Naive thymus-derived CD4-positive, alpha-beta T cell (primary cell): ENCODE measurements around the gene SLC12A4. TPM values are rescaled to one million over a fixed set of nuclear protein-coding genes. Genes with fewer than 3 reads are reported as not detected.

Source experiments
- ATAC-seq: fragments of 150-1000 bp; cut with Tn5 transposase; 2 replicates; pipeline ENCODE4 v1.10.0; 2021; ENCODE audit warnings: mild to moderate bottlenecking, moderate library complexity
- CTCF ChIA-PET: fragments of 350-600 bp; sonication (Branson Sonifier 250); formaldehyde crosslinking; loops from one replicate; lab custom pipeline; 2021; ENCODE audit warnings: antibody characterized with exemption; lab: Charles Lee
- POLR2A ChIA-PET: fragments of 350-600 bp; sonication (Branson Sonifier 250); formaldehyde crosslinking; loops from one replicate; lab custom pipeline; 2021; ENCODE audit warnings: antibody characterized with exemption, inconsistent platforms; lab: Charles Lee
- DNase-seq, 9 donors: peaks; one replicate each; pipeline versions ENCODE4 v3.0.0 to v3.0.0-alpha.2; 2020 to 2022; ENCODE audit warnings: mixed read lengths in 1 of 9
- H3K27ac ChIP-seq: one replicate; pipeline ENCODE4 v1.7.0; 2013; ENCODE audit warnings: mild to moderate bottlenecking, low read depth, low read length, moderate library complexity
- H3K27me3 ChIP-seq, 2 donors: one replicate each; pipeline ENCODE4 v1.7.0; 2013; ENCODE audit warnings: low read length in 2 of 2, mild to moderate bottlenecking in 2 of 2, moderate library complexity in 2 of 2; ENCODE audit not compliant: control insufficient read depth in 2 of 2, insufficient read depth in 2 of 2
- H3K36me3 ChIP-seq, 3 experiments: 1 replicate in 2 of 3; 2 replicates in 1 of 3; pipeline ENCODE4 v1.7.0; 2013; ENCODE audit warnings: low read length in 3 of 3, mild to moderate bottlenecking in 3 of 3, moderate library complexity in 1 of 3; ENCODE audit not compliant: insufficient read depth in 3 of 3, control insufficient read depth in 2 of 3
- H3K4me1 ChIP-seq, 2 donors: one replicate each; pipeline ENCODE4 v1.7.0; 2013; ENCODE audit warnings: low read length in 2 of 2, mild to moderate bottlenecking in 2 of 2, moderate library complexity in 1 of 2; ENCODE audit not compliant: control insufficient read depth in 2 of 2, insufficient read depth in 2 of 2
- H3K4me3 ChIP-seq: 2 replicates; pipeline ENCODE4 v1.7.0; 2013; ENCODE audit warnings: mild to moderate bottlenecking, low read length
- H3K9me3 ChIP-seq, 3 experiments: 1 replicate in 2 of 3; 2 replicates in 1 of 3; pipeline ENCODE4 v1.7.0; 2013; ENCODE audit warnings: low read length in 3 of 3; ENCODE audit not compliant: control insufficient read depth in 2 of 3
- H3K27ac Mint-ChIP-seq, 9 donors: one replicate each; pipeline ENCODE4 v1.8.0; 2020 to 2022; ENCODE audit warnings: mixed read lengths in 9 of 9, mild to moderate bottlenecking in 8 of 9, moderate library complexity in 5 of 9, inconsistent platforms in 2 of 9
- H3K27me3 Mint-ChIP-seq, 5 donors: one replicate each; pipeline ENCODE4 v1.8.0; 2021 to 2022; ENCODE audit warnings: mixed read lengths in 5 of 5, mild to moderate bottlenecking in 1 of 5
- H3K36me3 Mint-ChIP-seq, 5 donors: one replicate each; pipeline ENCODE4 v1.8.0; 2020 to 2022; ENCODE audit warnings: mixed read lengths in 5 of 5, mild to moderate bottlenecking in 3 of 5, inconsistent platforms in 1 of 5
- H3K4me1 Mint-ChIP-seq, 7 donors: one replicate each; pipeline ENCODE4 v1.8.0; 2020 to 2022; ENCODE audit warnings: mixed read lengths in 7 of 7, mild to moderate bottlenecking in 3 of 7, inconsistent platforms in 1 of 7
- H3K4me3 Mint-ChIP-seq, 10 donors: one replicate each; pipeline ENCODE4 v1.8.0; 2020 to 2022; ENCODE audit warnings: mild to moderate bottlenecking in 10 of 10, mixed read lengths in 10 of 10, moderate library complexity in 6 of 10, inconsistent platforms in 2 of 10
- H3K9me3 Mint-ChIP-seq, 11 donors: one replicate each; pipeline ENCODE4 v1.8.0; 2020 to 2022; ENCODE audit warnings: mixed read lengths in 11 of 11, mild to moderate bottlenecking in 4 of 11, inconsistent platforms in 1 of 11, moderate library complexity in 1 of 11
- intact Hi-C, 2 donors: fragments of 100-400 bp; cut with micrococcal nuclease; formaldehyde crosslinking; loops; one replicate each; pipeline ENCODE4 v1.15.1; 2023
- polyA plus RNA-seq, 2 donors: library from polyadenylated mRNA; unstranded; fragments of 300-500 nt; fragmentation: Illumina TruSeq; gene quantifications; one replicate each; pipeline ENCODE4 v1.2.3, GENCODE V29; 2021
- total RNA-seq, 6 experiments: library from RNA in 5 of 6; stranded (reverse) in 5 of 6; gene quantifications; 1 replicate in 5 of 6; 2 replicates in 1 of 6; pipeline ENCODE4 v1.2.3 and lab custom pipeline; 2021 to 2026

Gene SLC12A4
- total and polyA plus RNA-seq, 7 experiments from 2014 or later = 3.8 to 44.4 (median 28.1) TPM

GRCh38 chr16:67967958-67968399 lies 458 bp downstream of the SLC12A4 start:
- Mint-ChIP-seq H3K4me1 (peaks cover 20 to 43% (median 29%) of the 10 kb centered on the region in 7 donors), H3K4me3 (peak overlapping the region; percentile 86 to 100 (median 96)), H3K36me3 (peaks cover 0 to under 1% (median 0%) of the 10 kb centered on the region in 5 donors), H3K9me3 (peaks cover 0 to 2% (median 0%) of the 10 kb centered on the region in 11 donors), H3K27me3 (no peaks in the 10 kb centered on the region), H3K27ac (peak overlapping the region; percentile 79 to 95 (median 93))
- CTCF ChIA-PET = no interaction called here
- peaks cover 0 to 1% (median 0%) of the 10 kb centered on the region in 3 experiments for H3K36me3 ChIP-seq
- H3K27me3 ChIP-seq = no peaks in the 10 kb centered on the region
- H3K9me3 ChIP-seq = no peaks in the 10 kb centered on the region
- peak in 6 of 9 donors; percentile 2 to 65 (median 22) for DNase-seq
- POLR2A ChIA-PET = interaction anchor here (0.6 to 3.5 kb wide), 5 partner anchors 15 to 74 kb away, joined by 3 to 17 read pairs (median 3); partner anchors contain the start of gene PSMB10
- peak overlapping the region; percentile 88 for H3K4me3 ChIP-seq
- H3K27ac ChIP-seq = peak overlapping the region; percentile 81
- H3K4me1 ChIP-seq = peaks cover 10 to 14% of the 10 kb centered on the region in 2 donors
- intact Hi-C loops = loop anchor here (1.0 to 2.0 kb wide), 6 partner anchors 15 to 75 kb away; partner anchors contain the start of genes DDX28 (in 1 of the 2), DUS2 (in 1 of the 2) and PSKH1 (in 1 of the 2)
- ATAC-seq = peak; percentile 13

- H3K9me3 Mint-ChIP-seq = peaks cover 0 to 2% (median 0%) of the 10 kb centered on the region in 11 donors
- intact Hi-C loops = no loop called here
Measured at GRCh38 chr16:67967183-67967957, 1.1 kb downstream of the SLC12A4 start.

GRCh38 chr16:67966549-67967182 lies 1.8 kb downstream of the SLC12A4 start:
- Mint-ChIP-seq H3K9me3 (peaks cover 0 to 2% (median 0%) of the 10 kb centered on the region in 11 donors), H3K36me3 (peaks cover 0 to 11% (median 0%) of the 10 kb centered on the region in 5 donors), H3K4me3 (peak overlapping the region; percentile 86 to 100 (median 96)), H3K27ac (peak overlapping the region in 7 of 9 donors; percentile 63 to 95 (median 82)), H3K4me1 (peaks cover 20 to 46% (median 29%) of the 10 kb centered on the region in 7 donors), H3K27me3 (no peaks in the 10 kb centered on the region)
- Histone ChIP-seq H3K36me3 (peaks cover 0 to 13% (median 0%) of the 10 kb centered on the region in 3 experiments), H3K27ac (no peak overlapping the region), H3K9me3 (no peaks in the 10 kb centered on the region), H3K27me3 (no peaks in the 10 kb centered on the region), H3K4me3 (peak overlapping the region; percentile 88), H3K4me1 (peaks cover 10 to 14% of the 10 kb centered on the region in 2 donors)
- POLR2A ChIA-PET = interaction anchor here (0.8 to 1.4 kb wide), 6 partner anchors 10 to 33 kb away, joined by 3 to 4 read pairs (median 4); partner anchors contain the start of genes DPEP2 and PSMB10
- ATAC-seq (no peak), DNase-seq (no peak)
- CTCF ChIA-PET = interaction anchor here (1.7 kb wide), 1 partner anchor 25 kb away, joined by 7 read pairs; no protein-coding TSS in a partner anchor
- intact Hi-C loops = no loop called here

More at GRCh38 chr16:67967183-67967957, 1.1 kb downstream of the SLC12A4 start:
- CTCF ChIA-PET = interaction anchor here (1.7 kb wide), 1 partner anchor 26 kb away, joined by 7 read pairs; no protein-coding TSS in a partner anchor
- H3K4me3 ChIP-seq = peak overlapping the region; percentile 88
- no peak for ATAC-seq
- DNase-seq = peak in 5 of 9 donors; percentile 5 to 36 (median 10)
- peak overlapping the region; percentile 79 to 95 (median 93) for H3K27ac Mint-ChIP-seq
- H3K27me3 ChIP-seq = no peaks in the 10 kb centered on the region
- POLR2A ChIA-PET = interaction anchor here (0.6 to 3.5 kb wide), 7 partner anchors 14 to 73 kb away, joined by 3 to 17 read pairs (median 3); partner anchors contain the start of genes DPEP2 and PSMB10
- peak overlapping the region; percentile 81 for H3K27ac ChIP-seq
- no peaks in the 10 kb centered on the region for H3K27me3 Mint-ChIP-seq
- peaks cover 0 to 7% (median 0%) of the 10 kb centered on the region in 5 donors for H3K36me3 Mint-ChIP-seq
- peaks cover 20 to 46% (median 29%) of the 10 kb centered on the region in 7 donors for H3K4me1 Mint-ChIP-seq
- peaks cover 0 to 7% (median 0%) of the 10 kb centered on the region in 3 experiments for H3K36me3 ChIP-seq
- H3K4me1 ChIP-seq = peaks cover 10 to 14% of the 10 kb centered on the region in 2 donors
- no peaks in the 10 kb centered on the region for H3K9me3 ChIP-seq
- peak overlapping the region; percentile 86 to 100 (median 96) for H3K4me3 Mint-ChIP-seq

GRCh38 chr16:67965668-67966548 lies 2.5 kb downstream of the SLC12A4 start:
- Mint-ChIP-seq H3K4me3 (peak overlapping the region in 4 of 10 donors; percentile 5 to 98 (median 48)), H3K36me3 (peaks cover 0 to 14% (median 3%) of the 10 kb centered on the region in 5 donors), H3K27me3 (no peaks in the 10 kb centered on the region), H3K27ac (peak overlapping the region in 1 of 9 donors; percentile 63), H3K4me1 (peaks cover 20 to 46% (median 29%) of the 10 kb centered on the region in 7 donors), H3K9me3 (peaks cover 0 to 2% (median 0%) of the 10 kb centered on the region in 11 donors)
- ATAC-seq = no peak
- Histone ChIP-seq H3K4me1 (peaks cover 10 to 14% of the 10 kb centered on the region in 2 donors), H3K4me3 (no peak overlapping the region), H3K27ac (no peak overlapping the region), H3K9me3 (no peaks in the 10 kb centered on the region), H3K36me3 (peaks cover 0 to 21% (median 2%) of the 10 kb centered on the region in 3 experiments), H3K27me3 (no peaks in the 10 kb centered on the region)
- POLR2A ChIA-PET = interaction anchor here (0.6 to 1.6 kb wide), 8 partner anchors 9 to 40 kb away, joined by 3 to 4 read pairs (median 4); partner anchors contain the start of genes DPEP2, LCAT and PSMB10
- no peak for DNase-seq
- CTCF ChIA-PET = interaction anchor here (1.7 kb wide), 1 partner anchor 25 kb away, joined by 7 read pairs; no protein-coding TSS in a partner anchor
- intact Hi-C loops = no loop called here

- H3K9me3 ChIP-seq = no peaks in the 10 kb centered on the region
- Mint-ChIP-seq H3K36me3 (peaks cover 2 to 19% (median 4%) of the 10 kb centered on the region in 5 donors), H3K9me3 (peaks cover 0 to 2% (median 0%) of the 10 kb centered on the region in 11 donors), H3K4me3 (peak overlapping the region in 1 of 10 donors; percentile 42), H3K4me1 (peaks cover 20 to 46% (median 28%) of the 10 kb centered on the region in 7 donors), H3K27ac (no peak overlapping the region), H3K27me3 (no peaks in the 10 kb centered on the region)
- no peaks in the 10 kb centered on the region for H3K27me3 ChIP-seq
- no peak for ATAC-seq
- DNase-seq = no peak
- no peak overlapping the region for H3K27ac ChIP-seq
- peaks cover 0 to 34% (median 5%) of the 10 kb centered on the region in 3 experiments for H3K36me3 ChIP-seq
- peaks cover 10 to 14% of the 10 kb centered on the region in 2 donors for H3K4me1 ChIP-seq
- ChIA-PET CTCF (no interaction called here), POLR2A (interaction anchor here (0.8 to 1.6 kb wide), 2 partner anchors 8 to 21 kb away, joined by 3 to 4 read pairs; partner anchors contain the start of gene LCAT)
- H3K4me3 ChIP-seq = no peak overlapping the region
- intact Hi-C loops = no loop called here
Measured at GRCh38 chr16:67964477-67965131, 3.8 kb downstream of the SLC12A4 start.
